ENCODE measurements around the gene GRAP2.

- TF ChIP-seq YY1 (IDR thresholded peaks at IDR 0.05; ENCODE audit: insufficient read depth, insufficient read length): no peak
- no peak for TF ChIP-seq ZNF274 (IDR thresholded peaks at IDR 0.05; ENCODE audit: low read depth, low read length)
- TF ChIP-seq SUZ12 (IDR thresholded peaks at IDR 0.05; ENCODE audit: extremely low read depth, insufficient read depth, insufficient read length): no peak
These were observed 10.2 kb downstream of the GRAP2 start for GRCh38 chr22:39910876-39911613.
